HK-2 (cell line): Measurements from ENCODE around the gene CLEC4D.
"Not testable (repeated sequence)": the region's sequence is repeated elsewhere in the genome, so short reads cannot be mapped to it uniquely, and the experiment has no call there.

Experiments
- DNase-seq: peaks from one replicate; pipeline ENCODE4 v3.0.0-alpha.2; 2018; ENCODE audit not compliant: unreplicated experiment

The CLEC4D gene

DNA sequence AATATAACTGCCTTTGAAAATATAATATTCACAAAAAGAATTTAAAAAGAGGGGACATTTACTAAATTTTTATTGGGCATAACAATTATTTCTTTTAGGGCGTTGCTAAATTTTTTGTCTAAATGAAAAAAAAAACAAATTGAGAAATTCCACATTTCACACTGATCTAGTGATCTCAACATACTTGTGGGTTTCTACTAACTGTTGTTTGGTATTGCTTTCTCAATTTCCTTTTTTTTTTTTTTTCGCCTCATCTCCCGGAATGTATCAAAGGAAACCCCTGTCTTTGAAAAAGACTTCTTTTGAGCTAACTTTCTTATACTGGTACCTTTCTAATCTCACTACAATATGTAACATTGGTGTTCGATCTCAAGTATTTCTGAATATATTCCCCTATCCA is at the start of gene CLEC4D:
TSS of gene CLEC4D (plus strand) at position 248 of the 400 bp plus-strand sequence. CDS start 230 bp downstream, outside the sequence.
- no peak for DNase-seq

DNA sequence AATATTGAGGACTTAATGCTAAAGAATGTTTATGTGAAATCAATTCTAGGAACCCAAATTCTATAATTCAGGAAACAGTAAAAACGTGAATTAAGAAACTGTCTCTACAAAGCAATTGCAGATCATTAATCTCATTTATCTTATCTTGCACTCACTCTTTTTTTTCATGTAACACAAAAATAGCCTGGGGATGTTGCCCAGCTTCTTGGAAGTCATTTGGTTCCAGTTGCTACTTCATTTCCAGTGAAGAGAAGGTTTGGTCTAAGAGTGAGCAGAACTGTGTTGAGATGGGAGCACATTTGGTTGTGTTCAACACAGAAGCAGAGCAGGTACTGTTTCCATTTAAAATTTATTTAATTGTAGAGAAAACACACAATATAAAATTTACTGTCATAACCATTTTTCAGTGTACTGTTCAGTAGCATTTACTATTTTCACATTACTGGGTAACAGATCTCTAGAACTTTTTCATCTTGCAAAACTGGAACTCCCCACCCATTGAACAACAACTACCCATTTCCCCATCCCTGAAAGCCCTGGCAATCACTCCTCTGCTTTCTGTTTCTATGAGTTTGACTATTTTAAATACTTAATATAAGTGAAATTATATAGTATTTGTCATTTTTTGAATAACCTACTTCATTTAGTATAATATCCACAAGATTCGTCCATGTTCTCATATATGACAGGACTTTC is 47.9 kb upstream of the CLEC4D start:
- DNase-seq, result no peak

DNA sequence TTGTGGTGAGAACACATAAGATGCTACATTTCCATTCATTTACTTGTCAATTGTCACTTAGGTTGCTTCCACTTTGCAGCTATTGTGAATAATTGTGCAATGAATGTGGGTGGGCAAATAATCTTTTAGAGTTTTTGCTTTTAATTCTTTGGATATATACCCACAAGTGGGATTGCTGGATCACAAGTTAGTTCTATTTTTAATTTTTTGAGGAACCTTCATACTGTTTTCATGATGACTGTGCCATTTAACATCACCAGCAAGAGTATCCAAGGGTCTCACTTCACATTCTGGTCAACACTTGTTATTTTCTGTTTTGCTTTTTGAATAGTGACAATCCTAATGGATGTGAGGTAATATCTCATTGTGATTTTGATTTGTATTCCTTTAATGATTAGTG is 47.1 kb upstream of the CLEC4D start:
- DNase-seq, result no peak

DNA sequence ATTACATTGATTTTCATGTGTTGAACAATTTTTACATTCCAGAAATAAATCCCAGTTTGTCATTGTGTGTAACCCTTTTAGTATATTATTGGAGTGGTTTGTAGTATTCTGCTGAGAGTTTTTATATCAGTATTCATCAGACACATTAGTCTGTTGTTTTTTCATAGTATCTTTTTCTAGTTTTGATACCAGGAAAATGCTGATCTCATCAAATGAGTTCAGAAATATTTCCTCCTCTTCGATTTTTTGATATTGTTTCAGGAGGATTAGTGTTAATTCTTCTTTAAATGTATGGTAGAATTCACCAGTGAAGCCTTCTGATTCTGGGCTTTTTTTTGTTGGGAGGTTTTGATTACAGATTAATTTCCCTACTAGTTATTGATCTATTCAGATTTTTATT is 42.2 kb upstream of the CLEC4D start:
- no peak for DNase-seq

DNA sequence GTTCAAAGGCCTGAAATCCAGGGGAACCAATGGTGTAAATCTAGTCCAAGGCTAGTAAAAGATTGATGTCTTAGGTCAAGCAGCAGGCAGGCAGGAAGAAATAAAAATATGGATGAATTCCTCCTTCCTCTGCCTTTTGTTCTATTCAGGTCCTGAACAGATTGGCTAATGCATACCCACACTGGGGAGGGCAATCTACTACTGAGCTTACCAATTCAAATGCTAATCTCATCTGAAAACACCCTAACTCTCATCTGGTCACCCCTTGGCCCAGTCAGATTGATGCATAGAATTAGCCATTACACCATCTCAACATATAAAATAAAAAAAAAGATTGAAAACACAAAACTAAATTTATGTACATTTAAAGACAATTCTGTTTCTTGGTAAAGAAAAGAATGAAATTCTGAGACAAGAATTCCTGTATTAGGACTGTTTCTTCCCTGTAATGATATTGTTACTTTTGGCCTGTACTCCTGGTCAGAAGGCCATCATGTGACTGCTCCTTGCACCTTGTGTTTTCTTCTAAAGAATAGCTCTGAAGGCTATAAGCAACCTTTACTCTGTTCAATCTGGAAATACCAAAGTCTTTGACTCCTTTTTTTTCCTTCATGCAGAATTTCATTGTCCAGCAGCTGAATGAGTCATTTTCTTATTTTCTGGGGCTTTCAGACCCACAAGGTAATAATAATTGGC is 37.6 kb upstream of the CLEC4D start:
- no peak for DNase-seq

DNA sequence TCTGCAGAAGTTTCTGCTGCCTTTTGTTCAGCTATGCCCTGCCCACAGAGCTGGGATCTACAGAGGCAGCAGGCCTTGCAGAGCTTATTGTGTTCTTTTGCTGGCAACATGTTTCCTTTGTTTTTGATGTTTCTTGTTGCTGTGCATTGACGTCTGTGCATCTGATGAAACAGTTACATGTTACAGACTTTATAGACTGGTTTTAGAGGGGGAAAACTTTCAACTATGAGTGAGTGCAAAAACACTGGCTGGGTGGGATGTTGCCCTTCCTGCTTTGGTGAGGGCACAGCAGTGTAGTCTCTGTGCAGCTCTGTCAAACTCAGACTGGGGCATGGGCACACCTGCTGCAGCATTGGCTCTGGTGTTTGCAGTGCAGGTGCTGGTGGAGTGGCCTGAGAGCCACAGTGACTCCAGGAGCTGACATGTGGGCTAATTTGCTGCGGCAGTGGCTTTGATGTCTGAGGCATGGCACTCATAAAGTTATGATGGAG is 30.7 kb upstream of the CLEC4D start:
- DNase-seq, result no peak

DNA sequence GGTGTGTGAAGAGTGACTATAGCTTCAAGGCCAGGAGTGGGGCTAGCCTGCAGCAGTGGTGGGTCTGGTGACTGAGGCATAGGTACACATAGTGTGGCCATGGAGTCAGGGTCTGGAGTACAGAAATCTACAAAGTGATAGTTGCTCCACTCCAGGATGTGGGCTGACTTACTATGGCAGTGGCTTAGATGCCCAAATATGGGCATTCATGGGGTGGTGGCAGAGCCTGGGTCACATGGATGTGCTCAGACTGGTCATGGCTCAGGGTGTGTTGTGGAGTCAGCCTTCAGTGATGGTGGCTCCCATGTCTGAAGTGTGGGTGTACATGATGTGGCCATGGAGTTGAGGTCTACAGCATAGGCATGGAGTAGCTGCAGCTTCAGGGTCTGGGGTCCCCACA is 30.2 kb upstream of the CLEC4D start:
- DNase-seq, result no peak

DNA sequence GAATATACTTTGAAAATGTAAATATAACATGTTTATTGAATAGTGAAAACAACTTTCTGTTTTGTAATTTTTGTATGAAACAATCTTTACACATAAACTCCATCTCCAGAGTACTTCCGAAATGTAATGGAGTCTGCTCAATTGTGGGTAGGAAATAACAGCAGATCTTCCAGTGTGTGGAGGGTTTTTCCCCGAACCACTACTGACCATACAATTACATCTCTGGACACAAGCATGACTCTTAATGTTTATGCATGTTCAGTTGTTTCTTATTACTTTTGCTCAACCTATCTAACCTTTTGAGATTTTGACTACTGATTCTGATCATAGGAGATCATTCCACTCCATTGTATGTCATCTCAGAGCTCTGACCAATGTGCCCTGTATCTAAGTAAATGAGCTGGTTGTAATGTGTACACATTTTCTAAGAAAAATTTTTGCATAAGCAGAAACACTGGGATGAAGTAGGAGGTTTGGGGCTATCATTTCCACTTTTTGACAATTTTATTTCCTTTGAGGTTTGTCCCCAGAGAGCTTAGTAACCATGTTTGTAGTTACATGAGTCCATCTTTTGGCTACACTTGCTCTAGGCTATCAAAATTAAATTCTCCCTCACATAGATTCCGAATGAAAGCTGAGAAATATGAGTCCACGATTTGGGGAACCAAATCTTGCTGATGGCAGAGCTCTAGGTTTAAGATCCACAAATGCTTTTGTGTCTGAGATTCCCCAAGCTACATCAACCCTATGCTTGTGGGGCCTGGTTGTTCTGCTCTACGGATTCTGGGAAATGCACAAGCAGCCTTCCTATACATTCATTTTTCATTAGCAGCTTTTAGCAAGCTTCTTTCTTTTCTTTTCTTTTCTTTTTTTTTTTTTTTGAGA is 21.4 kb upstream of the CLEC4D start:
- DNase-seq, result no peak

DNA sequence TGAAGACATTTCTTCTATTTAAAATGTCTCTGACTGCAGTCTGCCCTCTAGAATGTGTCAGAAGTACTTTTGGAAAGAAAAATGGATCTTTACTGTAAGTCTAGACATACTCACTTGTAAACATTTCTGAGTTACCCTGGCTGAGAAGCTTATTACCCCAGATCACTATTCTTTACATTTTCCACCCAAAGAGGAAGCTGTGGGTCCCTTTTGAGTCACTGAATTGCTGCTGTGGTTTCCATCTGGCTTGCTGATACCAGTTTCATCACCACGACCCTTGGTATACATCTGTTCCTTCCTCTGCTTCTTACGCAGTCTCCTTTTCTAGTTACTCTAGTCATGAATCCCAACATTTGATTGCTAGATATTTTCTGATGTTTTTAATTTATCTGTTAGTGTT is 20.2 kb upstream of the CLEC4D start:
- no peak for DNase-seq

DNA sequence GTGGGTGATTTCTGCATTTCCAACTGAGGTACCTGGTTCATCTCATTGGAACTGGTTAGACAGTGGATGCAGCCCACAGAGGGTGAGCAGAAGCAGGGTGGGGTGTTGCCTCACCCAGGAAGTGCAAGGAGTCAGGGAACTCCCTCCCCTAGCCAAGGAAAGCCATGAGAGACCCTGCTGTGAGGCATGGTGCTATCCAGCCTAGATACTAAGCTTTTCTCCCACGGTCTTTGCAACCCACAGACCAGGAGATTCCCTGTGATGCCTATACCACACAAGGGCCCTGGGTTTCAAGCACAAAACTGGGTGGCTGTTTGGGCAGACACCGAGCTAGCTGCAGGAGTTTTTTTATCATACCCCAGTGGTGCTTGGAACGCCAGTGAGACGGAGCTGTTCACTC is 17.6 kb upstream of the CLEC4D start:
- not testable (repeated sequence) for DNase-seq

DNA sequence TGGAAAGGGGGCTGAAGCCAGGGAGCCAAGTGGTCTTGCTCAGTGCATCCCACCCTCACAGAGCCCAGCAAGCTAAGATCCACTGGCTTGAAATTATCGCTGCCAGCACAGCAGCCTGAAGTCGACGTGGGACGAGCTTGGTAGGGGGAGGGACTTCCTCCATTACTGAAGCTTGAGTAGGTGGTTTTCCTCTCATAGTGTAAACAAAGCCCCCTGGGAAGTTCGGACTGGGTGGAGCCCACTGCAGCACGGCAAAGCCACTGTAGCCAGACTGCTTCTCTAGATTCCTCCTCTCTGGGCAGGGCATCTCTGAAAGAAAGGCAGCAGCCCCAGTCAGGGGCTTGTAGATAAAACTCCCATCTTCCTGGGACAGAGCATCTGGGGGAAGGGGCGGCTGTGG is 17.2 kb upstream of the CLEC4D start:
- DNase-seq, result not testable (repeated sequence)

DNA sequence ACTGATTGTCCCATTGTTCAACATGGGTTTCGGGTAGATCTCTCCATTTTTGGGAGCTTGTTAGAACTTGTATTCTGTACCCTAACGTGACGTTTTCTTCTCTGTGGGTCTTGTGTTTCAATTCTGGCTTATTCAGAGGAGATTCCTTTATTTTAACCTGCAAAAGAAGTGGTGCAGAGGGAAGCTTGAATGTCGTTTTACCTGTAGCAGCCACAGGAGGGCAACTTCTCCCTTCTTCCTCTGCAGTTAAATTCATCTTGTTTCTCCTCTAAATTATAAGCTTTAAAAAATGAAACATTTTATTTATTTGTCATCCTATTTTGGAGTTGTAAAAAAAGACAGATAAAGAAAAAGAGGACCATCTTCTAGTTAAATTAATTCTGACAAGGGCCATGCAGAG is 13.7 kb upstream of the CLEC4D start:
- no peak for DNase-seq

DNA sequence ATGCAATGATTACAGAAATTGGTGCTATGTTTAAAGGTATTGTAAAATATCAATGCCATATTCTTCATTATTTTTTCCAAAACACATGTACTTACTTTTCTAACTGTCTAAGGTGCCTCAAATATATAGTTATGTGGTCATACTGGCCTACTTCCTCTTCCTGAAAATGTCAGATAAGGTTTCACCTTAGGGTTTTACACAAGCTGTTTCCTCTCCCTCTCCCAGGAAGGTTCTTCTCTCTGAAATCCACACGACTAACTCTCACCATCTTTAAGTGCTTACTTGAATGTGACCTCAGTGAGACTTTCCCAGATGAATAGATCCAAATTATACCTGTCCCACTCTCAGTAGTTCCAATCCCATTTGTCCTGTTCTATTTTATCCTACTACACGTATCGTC is 11.6 kb upstream of the CLEC4D start:
- no peak for DNase-seq

DNA sequence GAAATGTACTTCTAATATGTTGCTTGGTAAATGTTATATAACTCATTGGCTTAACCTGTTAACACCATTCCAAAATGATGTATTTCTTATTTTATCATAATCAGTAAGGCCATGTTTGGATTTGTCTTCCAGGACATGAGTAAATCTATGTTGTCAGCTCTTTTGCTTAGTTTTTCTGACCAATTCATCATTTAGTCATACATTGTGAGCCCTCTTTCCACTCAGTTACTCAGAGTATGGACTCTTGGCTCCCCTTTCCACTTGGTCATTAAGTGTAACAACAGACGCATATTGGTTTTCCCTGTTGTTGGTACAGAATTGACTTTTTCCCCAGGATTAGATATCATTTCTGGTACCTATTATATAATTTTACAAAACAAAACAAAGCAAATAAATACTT is 9.0 kb upstream of the CLEC4D start:
- no peak for DNase-seq

DNA sequence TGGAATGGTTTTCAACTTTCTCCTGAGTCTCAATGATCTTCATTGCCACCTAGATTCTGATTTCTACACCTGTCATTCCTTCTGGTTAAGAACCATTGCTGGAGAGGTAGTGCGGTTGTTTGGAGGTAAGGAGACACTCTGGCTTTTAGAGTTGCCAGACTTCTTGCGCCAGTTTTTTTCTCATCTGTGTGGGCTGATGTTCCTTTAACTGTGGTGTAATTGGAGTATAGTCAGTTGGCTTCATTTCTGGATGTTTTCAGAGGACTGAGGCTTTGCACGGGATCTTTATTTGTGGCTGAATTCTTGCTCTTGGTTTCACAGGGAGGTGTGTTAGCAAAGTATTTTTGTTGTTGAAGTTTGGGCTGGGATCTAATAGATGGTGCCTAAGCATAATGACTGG is 5.7 kb upstream of the CLEC4D start:
- DNase-seq, result no peak

DNA sequence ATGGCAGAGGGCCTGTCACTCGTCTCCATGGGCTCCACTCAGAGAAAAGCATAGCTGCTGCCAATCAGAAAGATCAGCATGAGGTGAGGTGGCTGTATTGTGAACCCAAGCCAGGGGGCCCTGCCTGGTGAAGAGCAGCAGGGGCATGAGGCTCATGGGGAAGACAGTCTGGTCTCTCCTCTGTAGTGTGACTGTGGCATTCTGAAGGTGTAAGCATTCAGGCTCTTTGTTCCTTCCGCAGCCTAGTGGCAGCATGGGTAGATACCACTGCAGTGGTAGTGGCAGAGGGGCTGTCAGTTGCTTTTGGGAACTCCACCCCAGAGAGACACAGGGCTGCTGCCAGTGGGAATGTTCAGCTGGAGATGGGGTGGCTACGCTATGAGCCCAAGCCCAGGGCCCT is 5.1 kb upstream of the CLEC4D start:
- DNase-seq, result no peak

DNA sequence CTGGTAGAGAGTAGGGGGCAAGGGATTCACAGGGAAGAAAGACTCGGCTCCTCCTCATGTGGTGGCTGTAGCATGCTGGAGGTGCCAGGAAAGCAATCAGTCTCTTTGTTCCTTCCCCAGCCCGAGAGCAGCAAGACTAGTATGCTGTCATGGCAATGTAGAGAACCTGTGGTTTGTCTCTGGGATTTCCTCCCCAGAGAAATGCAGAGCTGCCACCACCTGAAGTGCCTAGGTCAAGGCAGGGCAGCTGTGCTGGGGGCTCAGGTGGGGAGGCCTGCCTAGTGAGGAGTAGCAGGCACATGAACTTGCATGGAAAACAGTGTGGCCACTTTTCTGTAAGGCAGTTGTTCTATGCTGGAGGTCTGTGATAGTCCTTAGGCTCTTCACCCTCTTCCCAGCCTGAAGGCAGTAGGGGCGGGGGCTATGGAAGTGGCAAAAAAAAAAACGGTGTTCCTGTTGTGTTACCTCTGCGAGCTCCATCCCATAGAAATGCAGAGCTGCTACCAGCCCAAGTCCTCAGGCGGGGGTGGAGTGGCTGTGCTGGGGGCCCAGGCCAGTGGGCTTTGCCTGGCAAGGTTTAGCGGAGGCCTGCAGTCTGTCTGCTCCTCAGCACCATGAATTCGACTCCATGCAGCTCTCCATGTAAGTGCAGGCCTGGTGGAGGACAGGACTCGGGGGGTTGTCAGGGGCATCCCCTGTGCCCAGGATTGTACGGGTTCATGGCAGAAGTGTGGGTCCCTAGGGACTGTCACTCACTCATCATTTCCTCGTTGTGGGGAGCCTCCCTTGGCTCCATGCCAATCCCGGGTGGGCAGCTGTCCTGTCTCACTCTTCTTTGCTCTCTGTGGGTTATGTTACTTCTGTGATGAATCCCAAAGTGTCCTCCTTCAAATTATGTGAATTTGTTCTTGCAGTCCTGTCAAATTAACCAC is 4.1 kb upstream of the CLEC4D start:
- DNase-seq, result no peak

DNA sequence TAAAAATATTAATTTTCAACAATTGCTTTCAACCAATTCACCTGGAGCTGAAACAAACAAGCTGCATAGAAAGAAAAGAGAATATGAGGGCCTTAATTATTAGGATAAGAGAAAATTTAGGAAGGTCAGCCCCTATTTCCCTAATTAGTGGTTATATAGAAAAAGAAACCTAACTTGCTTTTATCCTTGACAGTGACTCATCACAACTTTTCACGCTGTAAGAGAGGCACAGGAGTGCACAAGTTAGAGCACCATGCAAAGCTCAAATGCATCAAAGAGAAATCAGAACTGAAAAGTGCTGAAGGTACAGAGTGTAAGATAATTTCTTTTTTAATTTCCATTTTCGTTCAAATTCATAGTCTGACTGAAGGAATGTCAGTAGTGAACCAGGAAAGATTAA is 4.7 kb downstream of the CLEC4D start:
- no peak for DNase-seq

DNA sequence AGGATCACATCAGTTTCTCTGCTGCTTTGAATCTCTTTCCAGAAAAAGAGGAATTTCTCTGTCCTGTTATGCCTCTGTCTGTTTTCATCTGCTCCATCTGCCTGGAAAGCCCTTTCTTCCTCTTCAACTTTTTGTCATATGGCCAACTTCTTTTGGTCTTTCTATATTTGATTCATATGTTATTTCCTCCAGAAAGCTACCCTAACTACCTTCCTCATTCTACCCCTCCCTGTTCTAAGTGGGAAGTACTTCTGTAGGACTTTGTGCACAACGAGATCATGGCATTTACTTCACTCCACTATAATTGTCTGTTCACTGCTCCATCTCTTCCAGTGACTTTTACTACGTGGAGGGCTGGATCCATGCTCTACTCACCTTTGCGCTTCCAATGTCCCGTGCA is 5.9 kb downstream of the CLEC4D start:
- no peak for DNase-seq

DNA sequence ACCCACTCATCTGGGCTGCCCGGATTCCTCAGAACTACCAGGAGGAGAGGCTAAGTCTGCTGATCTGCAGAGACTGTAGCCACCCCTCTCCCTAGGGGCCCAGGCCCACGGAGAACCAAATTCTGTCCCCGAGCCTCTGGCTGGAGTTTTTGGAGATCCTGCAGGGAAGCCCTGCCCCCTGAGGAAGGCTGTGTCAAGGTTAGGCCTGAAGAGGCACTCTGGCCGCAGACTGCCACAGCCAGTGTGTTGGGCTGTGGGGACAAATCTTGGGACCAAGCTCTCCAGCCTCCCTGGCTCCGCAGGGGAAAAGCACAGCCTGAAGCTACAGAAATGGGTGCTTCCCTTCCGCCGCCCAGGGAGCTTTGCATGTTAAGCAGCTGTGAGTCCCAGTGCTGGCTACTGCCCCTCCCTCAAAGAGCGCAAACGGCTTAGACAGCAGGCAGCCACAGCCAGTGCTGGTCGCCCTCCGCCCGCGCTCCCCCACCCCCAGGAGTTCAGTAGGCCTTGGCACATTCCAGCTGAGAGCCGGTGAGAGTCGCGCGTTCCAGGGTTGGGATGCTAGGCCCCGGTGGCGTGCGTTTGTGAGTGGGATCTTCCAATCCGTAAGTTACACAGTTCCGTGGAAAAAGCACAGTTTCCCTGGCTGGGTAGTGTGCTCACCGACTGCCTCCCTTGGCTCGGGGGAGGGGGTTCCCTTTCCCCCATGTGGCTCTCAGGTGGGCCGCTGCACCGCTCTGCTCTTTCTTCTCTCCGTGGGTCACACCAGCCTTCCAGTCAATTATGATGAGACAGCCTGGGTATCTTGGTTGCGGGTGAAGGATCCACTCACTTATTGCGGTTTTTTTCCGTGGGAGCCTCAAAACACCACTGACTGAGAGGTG is 14.2 kb downstream of the CLEC4D start:
- no peak for DNase-seq
